GM19372 (cell line): ENCODE measurements around the gene FDXR.
"Not testable (repeated sequence)": the region's sequence is repeated elsewhere in the genome, so short reads cannot be mapped to it uniquely, and the experiment has no call there.

Source experiments
- ATAC-seq: cut with Tn5 transposase; IDR thresholded peaks from one replicate; pipeline ENCODE4 v1.9.1; 2021; ENCODE audit warnings: mild to moderate bottlenecking, low read depth, moderate library complexity; ENCODE audit not compliant: unreplicated experiment

The FDXR gene

GRCh38 chr17:74873874-74874614, 1.2 kb upstream of the FDXR start:
- ATAC-seq: no peak

GRCh38 chr17:74873037-74873873, 461 bp upstream of the FDXR start:
- peak; percentile 92 for ATAC-seq

- ATAC-seq: no peak
Measured at GRCh38 chr17:74871356-74872076, 1.3 kb downstream of the FDXR start.

GRCh38 chr17:74870512-74870911, 2.3 kb downstream of the FDXR start:
- ATAC-seq: no peak

DNA sequence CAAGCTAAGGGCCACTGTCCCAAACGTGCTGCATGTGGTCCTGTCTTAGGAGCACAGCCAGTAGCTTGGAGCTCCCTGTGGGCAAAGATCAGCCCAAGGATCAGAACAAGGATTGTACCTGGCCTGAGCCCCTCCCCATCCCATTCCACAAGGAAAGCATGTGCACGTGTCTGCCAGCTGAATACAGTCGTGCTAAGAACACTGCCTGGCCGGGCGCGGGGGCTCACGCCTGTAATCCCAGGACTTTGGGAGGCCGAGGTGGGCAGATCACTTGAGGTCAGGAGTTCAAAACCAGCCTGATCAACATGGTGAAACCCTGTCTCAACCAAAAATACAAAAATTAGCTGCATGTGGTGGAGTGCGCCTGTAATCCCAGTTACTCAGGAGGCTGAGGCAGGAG, 2.8 kb downstream of the FDXR start:
- not testable (repeated sequence) for ATAC-seq

DNA sequence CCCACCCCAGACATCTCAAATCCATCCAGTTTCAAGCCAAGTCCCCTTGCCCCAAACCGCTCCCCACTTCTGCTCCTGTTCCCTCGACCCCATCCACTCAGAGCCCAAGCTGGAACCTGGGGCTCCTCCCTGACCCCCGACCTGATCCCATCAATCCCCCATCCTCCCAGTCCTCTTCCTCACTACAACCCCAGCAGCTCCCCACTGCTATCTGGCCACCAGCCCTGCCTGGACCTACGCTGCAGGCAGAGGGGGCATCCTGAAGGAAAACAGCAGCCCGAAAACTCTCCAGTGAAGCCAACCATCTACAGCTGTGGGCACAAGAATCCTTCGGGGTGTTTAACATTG, 3.9 kb downstream of the FDXR start:
- no peak for ATAC-seq

DNA sequence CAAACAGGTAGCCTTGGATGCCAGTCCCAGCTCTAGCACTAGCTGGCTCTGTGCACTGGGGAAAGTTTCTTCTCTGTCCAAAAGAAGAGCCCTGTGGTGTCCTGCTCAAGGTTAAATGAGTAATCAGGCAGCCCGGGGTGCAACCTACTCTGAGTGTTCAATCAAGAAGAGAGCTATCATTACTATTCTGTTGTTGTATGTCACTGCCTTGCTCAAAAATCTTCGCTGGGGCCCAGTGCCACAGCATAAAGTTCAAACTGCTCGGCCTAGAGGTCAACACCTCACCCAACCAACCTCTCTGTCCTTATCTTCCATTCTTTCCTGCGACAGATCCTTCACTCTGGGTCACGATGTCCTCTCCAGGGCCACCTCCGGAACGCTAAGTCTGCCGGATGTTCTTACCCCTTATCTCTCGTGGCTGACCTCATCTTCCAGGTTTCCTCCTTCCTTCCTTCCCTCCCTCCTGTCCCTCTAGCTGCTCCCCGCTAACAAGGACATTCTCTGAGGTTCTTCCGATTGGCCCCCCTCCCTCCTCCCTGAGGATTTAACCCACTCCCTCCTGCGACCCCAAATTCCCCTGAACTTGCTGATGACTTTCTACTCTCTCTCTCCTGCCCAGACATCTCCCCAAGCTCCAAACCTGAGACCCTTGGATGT, 4.4 kb downstream of the FDXR start:
- ATAC-seq: no peak

DNA sequence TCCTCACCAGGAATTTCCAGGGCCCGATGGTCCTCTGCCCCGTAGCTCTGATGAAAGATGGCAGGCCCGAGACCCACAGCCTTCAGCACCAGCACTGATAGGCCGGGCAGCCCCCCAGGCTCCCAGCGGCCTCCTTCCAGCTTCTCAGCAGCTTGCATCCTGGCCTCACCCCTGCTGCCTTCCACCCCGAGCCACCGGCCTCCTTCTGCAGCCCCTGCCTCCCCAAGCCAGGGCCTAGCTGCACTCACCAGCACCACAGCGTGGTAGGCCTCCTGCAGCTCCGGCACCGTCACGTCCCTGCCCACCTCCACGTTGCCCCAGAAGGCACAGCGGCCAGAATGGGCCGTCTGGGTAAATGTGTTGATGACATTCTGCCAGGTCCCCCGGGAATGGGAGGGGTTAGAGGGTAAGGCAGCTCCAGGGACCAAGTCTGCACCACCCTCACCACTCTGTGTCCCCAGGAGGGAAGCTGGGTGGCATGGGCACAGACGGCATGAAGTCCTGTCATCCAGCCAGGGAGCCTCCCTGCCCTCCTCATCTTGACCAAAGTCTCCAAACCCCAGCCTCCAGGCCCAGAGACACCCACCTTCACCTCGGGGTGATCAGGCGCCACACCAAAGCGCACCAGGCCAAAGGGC, 6.5 kb downstream of the FDXR start:
- ATAC-seq: no peak

GRCh38 chr17:74865504-74866197, 7.1 kb downstream of the FDXR start:
- no peak for ATAC-seq

DNA sequence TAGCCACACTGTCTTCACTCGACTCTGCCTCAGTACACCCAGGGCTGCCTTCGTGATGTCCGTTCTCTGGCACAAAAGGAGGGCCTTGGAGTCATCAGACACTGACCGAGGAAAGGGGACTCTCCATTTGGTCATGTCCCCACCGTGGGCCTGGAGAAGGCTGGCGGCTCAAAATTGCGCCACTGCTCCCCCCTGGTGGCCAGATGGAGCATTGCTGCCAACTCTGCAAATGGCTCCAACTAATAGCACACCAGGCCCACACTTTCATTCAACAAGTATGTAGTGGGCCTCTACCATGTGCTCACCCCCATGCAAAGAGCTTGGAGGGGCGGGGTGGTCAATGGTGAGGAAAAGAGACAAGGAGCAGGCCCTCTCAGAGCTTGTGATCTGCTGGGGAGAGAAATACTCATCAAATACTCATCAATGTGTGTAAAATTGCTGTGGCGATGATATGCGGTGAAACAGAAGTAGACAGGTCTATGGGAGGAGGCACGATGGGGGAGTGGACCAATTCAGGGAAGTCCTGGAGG, 7.9 kb downstream of the FDXR start:
- no peak for ATAC-seq

- no peak for ATAC-seq
Measured at GRCh38 chr17:74864297-74864865, 8.4 kb downstream of the FDXR start.

GRCh38 chr17:74863420-74864296, 9.1 kb downstream of the FDXR start:
- ATAC-seq: no peak

GRCh38 chr17:74862919-74863318, 9.9 kb downstream of the FDXR start:
- ATAC-seq: no peak

GRCh38 chr17:74862108-74862901, 10.5 kb downstream of the FDXR start:
- ATAC-seq: no peak

- ATAC-seq: no peak
Measured at GRCh38 chr17:74861662-74862107, 11.1 kb downstream of the FDXR start.

GRCh38 chr17:74860872-74861661, 11.7 kb downstream of the FDXR start:
- no peak for ATAC-seq
